ENCODE data around the gene EIPR1.

DNA sequence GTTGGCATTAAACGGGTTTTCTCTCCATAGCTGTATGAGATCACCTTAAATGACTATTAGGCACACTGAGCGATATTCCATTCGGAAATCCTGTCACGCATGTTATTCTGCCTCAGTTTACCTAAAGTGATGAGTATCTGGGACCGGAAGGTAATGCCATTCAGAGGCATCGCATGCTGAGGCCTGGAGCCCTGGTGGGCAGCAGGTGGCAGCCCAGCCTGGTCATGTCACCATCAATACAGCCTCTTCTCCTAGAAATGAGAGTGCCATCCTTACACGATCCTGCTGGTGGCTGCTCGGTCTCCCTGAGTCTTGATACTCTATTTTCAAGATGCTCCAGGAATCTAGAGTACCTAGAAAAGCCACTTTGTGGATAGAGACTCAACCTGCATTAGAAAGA is 119.8 kb downstream of the EIPR1 start:
- TF ChIP-seq, protein P1, sequence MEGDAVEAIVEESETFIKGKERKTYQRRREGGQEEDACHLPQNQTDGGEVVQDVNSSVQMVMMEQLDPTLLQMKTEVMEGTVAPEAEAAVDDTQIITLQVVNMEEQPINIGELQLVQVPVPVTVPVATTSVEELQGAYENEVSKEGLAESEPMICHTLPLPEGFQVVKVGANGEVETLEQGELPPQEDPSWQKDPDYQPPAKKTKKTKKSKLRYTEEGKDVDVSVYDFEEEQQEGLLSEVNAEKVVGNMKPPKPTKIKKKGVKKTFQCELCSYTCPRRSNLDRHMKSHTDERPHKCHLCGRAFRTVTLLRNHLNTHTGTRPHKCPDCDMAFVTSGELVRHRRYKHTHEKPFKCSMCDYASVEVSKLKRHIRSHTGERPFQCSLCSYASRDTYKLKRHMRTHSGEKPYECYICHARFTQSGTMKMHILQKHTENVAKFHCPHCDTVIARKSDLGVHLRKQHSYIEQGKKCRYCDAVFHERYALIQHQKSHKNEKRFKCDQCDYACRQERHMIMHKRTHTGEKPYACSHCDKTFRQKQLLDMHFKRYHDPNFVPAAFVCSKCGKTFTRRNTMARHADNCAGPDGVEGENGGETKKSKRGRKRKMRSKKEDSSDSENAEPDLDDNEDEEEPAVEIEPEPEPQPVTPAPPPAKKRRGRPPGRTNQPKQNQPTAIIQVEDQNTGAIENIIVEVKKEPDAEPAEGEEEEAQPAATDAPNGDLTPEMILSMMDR (conservative IDR thresholded peaks at IDR 0.05 in 1 of 2, IDR thresholded peaks at IDR 0.05 in 1 of 2; ENCODE audit: low read depth in 1 of 2, low read length in 2 of 2), result no peak
- no peak for TF ChIP-seq EZH2 (IDR thresholded peaks at IDR 0.05; ENCODE audit: low read length, missing control alignments)
